ENCODE measurements around the gene CDC42BPA. TPM values are rescaled to one million over a fixed set of nuclear protein-coding genes. Genes with fewer than 3 reads are reported as not detected.

Gene CDC42BPA
- polyA plus RNA-seq, 1 of the 3 experiments (the other 2 are of a cell fraction), result 6.8 TPM

GRCh38 chr1:227073786-227074185 lies 244.5 kb downstream of the CDC42BPA start:
- Histone ChIP-seq H3K9ac (no peak overlapping the region), H3K4me3 (ENCODE audit: low read depth in 2 of 2, low read length in 1 of 2) (no peak overlapping the region), H3K79me2 (ENCODE audit: insufficient read depth) (no peaks in the 10 kb centered on the region), H3K9me3 (no peaks in the 10 kb centered on the region), H3F3A (replicated peaks; ENCODE audit: insufficient read depth) (no peaks in the 10 kb centered on the region), H3K27me3 (ENCODE audit: insufficient read depth) (no peaks in the 10 kb centered on the region), H3K4me2 (no peak overlapping the region), H3K9me2 (no peaks in the 10 kb centered on the region), H2AFZ (ENCODE audit: low read depth) (no peak overlapping the region), H3K27ac (ENCODE audit: low read depth in 2 of 2, low read length in 1 of 2) (no peak overlapping the region), H3K36me3 (replicated peaks in 1 of 2; ENCODE audit: control insufficient read depth in 1 of 2, insufficient read depth in 2 of 2, low read length in 1 of 2) (peaks cover 39 to 79% of the 10 kb centered on the region in 2 experiments), H3K4me1 (ENCODE audit: control insufficient read depth in 1 of 2, insufficient read depth in 2 of 2, low read depth in 1 of 2, low read length in 1 of 2) (no peaks in the 10 kb centered on the region; a peak in 1 of 4 replicates), H4K20me1 (ENCODE audit: insufficient read depth) (no peaks in the 10 kb centered on the region)
- CTCF ChIA-PET, result no interaction called here
- DNase-seq, result no peak
- WGBS (ENCODE audit: low lambda C conversion rate), result 98% methylated on average over 4 of the region's 4 CpGs
- no peak for TF ChIP-seq GABPA (IDR thresholded peaks at IDR 0.05; ENCODE audit: low read depth)
- POLR2A ChIA-PET, result no interaction called here

- no peak overlapping the region for H2AFZ ChIP-seq (ENCODE audit: low read depth)
- ChIA-PET POLR2A (no interaction called here), CTCF (interaction anchor here (1.1 kb wide), 1 partner anchor 59 kb away, joined by 3 read pairs; no protein-coding TSS in a partner anchor)
- no peak overlapping the region for H3K4me2 ChIP-seq
- 86% methylated on average over 2 of the region's 2 CpGs for WGBS (ENCODE audit: low lambda C conversion rate)
- no peak for TF ChIP-seq RCOR1 (IDR thresholded peaks at IDR 0.05; ENCODE audit: low read length)
- no peak for TF ChIP-seq SMC3 (IDR thresholded peaks at IDR 0.05; ENCODE audit: low read depth, low read length)
- no peak for TF ChIP-seq SIN3A (IDR thresholded peaks at IDR 0.05; ENCODE audit: borderline replicate concordance, low read depth, low read length)
- no peak for TF ChIP-seq MAX (IDR thresholded peaks at IDR 0.05; ENCODE audit: low read depth)
- TF ChIP-seq FOSL2 (IDR thresholded peaks at IDR 0.05; ENCODE audit: borderline replicate concordance, low read depth), result no peak
- TF ChIP-seq YY1 (IDR thresholded peaks at IDR 0.05; ENCODE audit: low read depth), result no peak
- no peak for TF ChIP-seq EZH2phosphoT487 (IDR thresholded peaks at IDR 0.05; ENCODE audit: borderline replicate concordance, low read depth)
- no peak for TF ChIP-seq ZBTB33 (IDR thresholded peaks at IDR 0.05; ENCODE audit: borderline replicate concordance, low read depth)
- no peaks in the 10 kb centered on the region for H4K20me1 ChIP-seq (ENCODE audit: insufficient read depth)
- no peak overlapping the region for H3K4me3 ChIP-seq (ENCODE audit: low read depth in 2 of 2, low read length in 1 of 2)
- no peak overlapping the region for H3K9ac ChIP-seq
- DNase-seq, result no peak
- H3K36me3 ChIP-seq (replicated peaks in 1 of 2; ENCODE audit: control insufficient read depth in 1 of 2, insufficient read depth in 2 of 2, low read length in 1 of 2), result peaks cover 40 to 79% of the 10 kb centered on the region in 2 experiments
- no peaks in the 10 kb centered on the region for H3K9me3 ChIP-seq
- no peaks in the 10 kb centered on the region; a peak in 1 of 4 replicates for H3K4me1 ChIP-seq (ENCODE audit: control insufficient read depth in 1 of 2, insufficient read depth in 2 of 2, low read depth in 1 of 2, low read length in 1 of 2)
- no peaks in the 10 kb centered on the region for H3K79me2 ChIP-seq (ENCODE audit: insufficient read depth)
- H3K27ac ChIP-seq (ENCODE audit: low read depth in 2 of 2, low read length in 1 of 2), result no peak overlapping the region
- H3K27me3 ChIP-seq (ENCODE audit: insufficient read depth), result no peaks in the 10 kb centered on the region
- H3K9me2 ChIP-seq, result no peaks in the 10 kb centered on the region
- no peaks in the 10 kb centered on the region for H3F3A ChIP-seq (replicated peaks; ENCODE audit: insufficient read depth)
These were observed 245.3 kb downstream of the CDC42BPA start for GRCh38 chr1:227072991-227073390.
